ENCODE results near the gene REST.
A peak's percentile ranks its signal among the peaks of the same experiment; 100 is the strongest.
"Not testable (repeated sequence)": the region's sequence is repeated elsewhere in the genome, so short reads cannot be mapped to it uniquely, and the experiment has no call there.

REST gene

DNA sequence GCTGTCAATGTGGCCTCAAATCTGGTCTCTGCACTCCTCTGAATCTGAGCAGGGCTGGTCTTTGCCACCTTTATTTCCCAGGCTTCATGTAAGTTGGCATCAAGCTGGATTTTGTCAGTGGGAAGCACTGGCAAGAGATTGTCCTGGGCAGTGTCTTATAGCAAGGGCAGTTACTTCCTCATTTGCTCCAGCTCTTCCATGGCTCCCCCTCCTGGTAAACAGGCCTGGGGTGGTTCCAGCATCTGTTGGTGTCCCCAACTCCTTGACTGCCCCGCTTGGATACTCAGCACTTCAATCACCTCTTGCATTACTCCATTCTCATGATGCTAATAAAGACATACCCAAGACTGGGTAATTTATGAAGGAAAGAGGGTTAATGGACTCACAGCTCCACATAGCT lies 15.0 kb upstream of the REST start:
- Histone ChIP-seq H3K36me3 (ENCODE audit: insufficient read depth, low read length) (no peaks in the 10 kb centered on the region), H2AFZ (ENCODE audit: low read depth, low read length) (no peak overlapping the region)

GRCh38 chr4:56897842-56898241 lies 9.9 kb upstream of the REST start:
- not testable (repeated sequence) for H3K9me3 ChIP-seq (ENCODE audit: low read length); H3K4me1 ChIP-seq (ENCODE audit: insufficient read depth, low read length); H2AFZ ChIP-seq (ENCODE audit: low read depth, low read length); H3K36me3 ChIP-seq (ENCODE audit: insufficient read depth, low read length); H3K4me3 ChIP-seq (ENCODE audit: low read length); H3K27me3 ChIP-seq (ENCODE audit: insufficient read depth, low read length)

More for the DNA sequence above, 15.0 kb upstream of the REST start:
- H3K4me3 ChIP-seq (ENCODE audit: low read length), result no peak overlapping the region
- H3K27me3 ChIP-seq (ENCODE audit: insufficient read depth, low read length), result no peaks in the 10 kb centered on the region
- no peaks in the 10 kb centered on the region for H3K4me1 ChIP-seq (ENCODE audit: insufficient read depth, low read length)
- H3K9me3 ChIP-seq (ENCODE audit: low read length), result no peaks in the 10 kb centered on the region

DNA sequence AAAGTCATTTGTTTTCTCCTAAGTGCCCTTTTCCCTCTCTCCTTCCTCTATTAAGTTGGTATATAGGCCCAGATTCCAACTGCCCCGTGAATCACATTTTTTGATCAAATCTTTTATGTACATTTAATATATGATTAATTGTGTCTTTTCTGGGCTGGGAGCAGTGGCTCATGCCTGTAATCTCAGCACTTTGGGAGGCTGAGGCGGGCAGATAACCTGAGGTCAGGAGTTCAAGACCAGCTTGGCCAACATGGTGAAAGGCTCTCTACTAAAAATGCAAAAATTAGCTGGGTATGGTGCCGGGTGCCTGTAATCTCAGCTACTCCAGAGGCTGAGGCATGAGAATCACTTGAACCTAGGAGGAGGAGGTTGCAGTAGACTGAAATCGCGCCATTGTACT lies 7.5 kb upstream of the REST start:
- H3K36me3 ChIP-seq (ENCODE audit: insufficient read depth, low read length); H3K4me1 ChIP-seq (ENCODE audit: insufficient read depth, low read length); H2AFZ ChIP-seq (ENCODE audit: low read depth, low read length); H3K9me3 ChIP-seq (ENCODE audit: low read length); H3K27me3 ChIP-seq (ENCODE audit: insufficient read depth, low read length); H3K4me3 ChIP-seq (ENCODE audit: low read length): not testable (repeated sequence)

GRCh38 chr4:56902703-56903102 lies 5.0 kb upstream of the REST start:
- Histone ChIP-seq H3K4me3 (ENCODE audit: low read length) (no peak overlapping the region), H3K36me3 (ENCODE audit: insufficient read depth, low read length) (no peaks in the 10 kb centered on the region), H3K9me3 (ENCODE audit: low read length) (no peaks in the 10 kb centered on the region), H2AFZ (ENCODE audit: low read depth, low read length) (no peak overlapping the region), H3K4me1 (ENCODE audit: insufficient read depth, low read length) (peaks cover 17% of the 10 kb centered on the region), H3K27me3 (ENCODE audit: insufficient read depth, low read length) (no peaks in the 10 kb centered on the region)

- peaks cover 24% of the 10 kb centered on the region for H3K4me1 ChIP-seq (ENCODE audit: insufficient read depth, low read length)
- no peak overlapping the region for H3K4me3 ChIP-seq (ENCODE audit: low read length)
- H3K36me3 ChIP-seq (ENCODE audit: insufficient read depth, low read length), result no peaks in the 10 kb centered on the region
- no peaks in the 10 kb centered on the region for H3K9me3 ChIP-seq (ENCODE audit: low read length)
- no peak overlapping the region for H2AFZ ChIP-seq (ENCODE audit: low read depth, low read length)
- no peaks in the 10 kb centered on the region for H3K27me3 ChIP-seq (ENCODE audit: insufficient read depth, low read length)
Measured at GRCh38 chr4:56905796-56906195, 1.9 kb upstream of the REST start.

DNA sequence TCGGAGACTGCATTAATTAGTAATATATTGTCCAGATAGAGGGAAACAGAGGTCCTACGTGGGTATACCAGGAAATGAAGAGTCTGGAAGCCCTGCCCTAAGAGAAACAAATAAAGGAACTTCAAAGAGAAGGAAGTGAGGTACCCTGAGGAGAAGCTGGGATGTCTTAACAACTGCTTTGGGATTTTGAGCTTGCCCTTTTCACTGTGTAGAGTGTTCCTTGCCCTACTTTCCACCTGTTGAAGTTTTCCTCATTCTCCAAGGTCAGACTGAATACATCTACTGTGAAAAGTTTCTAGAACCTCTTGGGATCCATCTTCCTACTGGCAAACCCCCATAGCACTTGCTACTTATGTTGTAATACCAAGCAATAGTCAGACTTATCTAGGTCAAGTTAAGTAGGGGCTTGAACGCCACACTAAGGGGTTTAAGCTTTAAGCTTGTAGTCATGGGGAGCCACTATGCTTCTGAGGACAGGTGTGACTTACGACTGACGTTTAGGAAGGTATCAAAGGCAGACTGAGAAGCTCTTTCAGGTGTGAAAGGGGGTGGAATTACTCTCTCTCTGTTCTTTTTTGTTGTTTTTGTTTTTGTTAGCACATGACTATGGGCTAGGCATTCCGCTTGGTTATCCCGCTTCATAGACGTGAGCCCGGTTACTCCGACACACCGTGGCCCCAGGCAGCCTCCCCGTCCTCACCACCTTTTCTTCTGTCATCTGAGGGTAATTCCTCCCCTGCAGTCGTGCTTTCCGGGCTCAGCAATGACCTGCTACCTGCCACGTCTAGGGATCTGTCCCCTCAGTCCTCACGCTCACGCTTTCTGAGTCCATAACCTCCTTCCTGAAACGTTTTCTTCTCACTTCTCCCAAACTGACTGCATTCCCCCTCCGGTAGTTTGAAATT lies 959 bp upstream of the REST start:
- Histone ChIP-seq H2AFZ (ENCODE audit: low read depth, low read length) (no peak overlapping the region), H3K9me3 (ENCODE audit: low read length) (no peaks in the 10 kb centered on the region), H3K36me3 (ENCODE audit: insufficient read depth, low read length) (peaks cover 4% of the 10 kb centered on the region), H3K4me3 (ENCODE audit: low read length) (peak overlapping the region; percentile 19), H3K27me3 (ENCODE audit: insufficient read depth, low read length) (no peaks in the 10 kb centered on the region), H3K4me1 (ENCODE audit: insufficient read depth, low read length) (peaks cover 33% of the 10 kb centered on the region)

DNA sequence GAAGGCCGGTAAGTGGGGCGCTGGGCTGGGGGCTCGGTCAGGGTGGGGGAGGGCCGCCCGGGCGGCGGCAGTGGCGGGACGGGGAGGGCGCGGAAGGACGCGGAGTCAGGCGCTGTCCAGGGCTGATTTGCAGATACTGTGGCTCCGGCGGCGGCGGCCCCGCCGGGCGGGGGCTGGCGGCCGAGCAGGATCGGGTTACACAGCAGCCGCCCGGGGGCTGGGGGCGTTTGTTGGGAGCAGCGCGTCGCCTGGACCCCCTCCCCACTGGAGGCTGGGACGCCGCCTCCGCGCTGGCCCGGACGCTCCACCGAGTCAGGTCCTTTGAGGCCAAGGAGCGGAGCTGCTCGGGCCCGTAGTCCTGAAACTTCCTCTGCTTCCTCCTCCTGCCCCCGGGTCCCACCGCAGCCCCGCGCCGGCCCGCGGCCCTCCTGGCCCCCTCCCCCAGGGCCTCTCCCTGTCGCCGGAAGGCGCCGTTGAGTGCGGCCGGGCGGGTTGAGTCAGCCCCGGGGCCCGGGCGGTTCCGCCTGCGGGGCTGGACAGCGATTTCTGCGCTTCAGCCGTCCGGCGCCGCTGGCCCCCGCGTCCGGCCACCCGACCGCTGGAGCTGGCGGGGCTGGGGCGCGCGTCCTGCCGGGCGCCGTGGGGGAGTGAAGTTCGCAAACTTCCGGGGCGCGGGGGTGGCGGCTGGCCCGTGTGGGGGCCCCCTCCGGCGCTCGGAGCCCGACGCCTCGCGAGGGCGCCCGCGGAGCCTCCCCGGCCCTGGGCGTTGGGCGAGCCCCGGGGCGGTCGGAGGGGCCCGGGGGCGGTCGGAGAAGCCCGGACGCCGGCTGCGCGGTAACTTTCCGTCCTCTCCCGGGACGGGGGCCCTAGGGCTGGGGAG lies 746 bp downstream of the REST start:
- Histone ChIP-seq H2AFZ (ENCODE audit: low read depth, low read length) (peak overlapping the region; percentile 75), H3K4me1 (ENCODE audit: insufficient read depth, low read length) (peaks cover 34% of the 10 kb centered on the region), H3K4me3 (ENCODE audit: low read length) (peak overlapping the region; percentile 84), H3K27me3 (ENCODE audit: insufficient read depth, low read length) (no peaks in the 10 kb centered on the region), H3K9me3 (ENCODE audit: low read length) (no peaks in the 10 kb centered on the region), H3K36me3 (ENCODE audit: insufficient read depth, low read length) (peaks cover 9% of the 10 kb centered on the region)

- Histone ChIP-seq H3K9me3 (ENCODE audit: low read length) (no peaks in the 10 kb centered on the region), H2AFZ (ENCODE audit: low read depth, low read length) (no peak overlapping the region), H3K27me3 (ENCODE audit: insufficient read depth, low read length) (no peaks in the 10 kb centered on the region), H3K4me1 (ENCODE audit: insufficient read depth, low read length) (peaks cover 34% of the 10 kb centered on the region), H3K4me3 (ENCODE audit: low read length) (peak overlapping the region; percentile 84), H3K36me3 (ENCODE audit: insufficient read depth, low read length) (peaks cover 15% of the 10 kb centered on the region)
Measured at GRCh38 chr4:56909086-56909894, 1.6 kb downstream of the REST start.

GRCh38 chr4:56910172-56910967 lies 2.7 kb downstream of the REST start:
- peak overlapping the region; percentile 84 for H3K4me3 ChIP-seq (ENCODE audit: low read length)
- H3K27me3 ChIP-seq (ENCODE audit: insufficient read depth, low read length), result no peaks in the 10 kb centered on the region
- peaks cover 19% of the 10 kb centered on the region for H3K36me3 ChIP-seq (ENCODE audit: insufficient read depth, low read length)
- no peaks in the 10 kb centered on the region for H3K9me3 ChIP-seq (ENCODE audit: low read length)
- H3K4me1 ChIP-seq (ENCODE audit: insufficient read depth, low read length), result peaks cover 34% of the 10 kb centered on the region
- no peak overlapping the region for H2AFZ ChIP-seq (ENCODE audit: low read depth, low read length)

DNA sequence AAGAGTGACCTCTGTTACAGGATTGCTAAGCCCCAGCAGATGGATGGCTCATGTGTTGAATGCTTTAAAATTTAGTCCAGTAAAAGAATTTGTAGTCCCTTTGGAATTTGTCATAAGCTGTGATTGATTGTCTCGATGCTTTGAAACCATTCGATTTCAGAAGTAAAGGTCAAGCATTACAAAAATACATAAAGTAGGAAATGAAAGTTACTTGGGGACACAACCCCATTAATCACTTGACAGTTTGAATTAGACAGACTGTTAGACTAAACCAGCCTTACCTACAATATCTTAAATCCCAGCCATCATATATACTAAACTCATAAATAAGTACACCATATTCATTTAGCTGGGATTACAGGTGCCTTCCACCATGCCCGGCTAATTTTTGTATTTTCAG lies 6.6 kb downstream of the REST start:
- Histone ChIP-seq H3K4me3 (ENCODE audit: low read length) (no peak overlapping the region), H2AFZ (ENCODE audit: low read depth, low read length) (no peak overlapping the region), H3K4me1 (ENCODE audit: insufficient read depth, low read length) (peaks cover 17% of the 10 kb centered on the region), H3K9me3 (ENCODE audit: low read length) (peaks cover 2% of the 10 kb centered on the region), H3K27me3 (ENCODE audit: insufficient read depth, low read length) (no peaks in the 10 kb centered on the region), H3K36me3 (ENCODE audit: insufficient read depth, low read length) (peaks cover 36% of the 10 kb centered on the region)

DNA sequence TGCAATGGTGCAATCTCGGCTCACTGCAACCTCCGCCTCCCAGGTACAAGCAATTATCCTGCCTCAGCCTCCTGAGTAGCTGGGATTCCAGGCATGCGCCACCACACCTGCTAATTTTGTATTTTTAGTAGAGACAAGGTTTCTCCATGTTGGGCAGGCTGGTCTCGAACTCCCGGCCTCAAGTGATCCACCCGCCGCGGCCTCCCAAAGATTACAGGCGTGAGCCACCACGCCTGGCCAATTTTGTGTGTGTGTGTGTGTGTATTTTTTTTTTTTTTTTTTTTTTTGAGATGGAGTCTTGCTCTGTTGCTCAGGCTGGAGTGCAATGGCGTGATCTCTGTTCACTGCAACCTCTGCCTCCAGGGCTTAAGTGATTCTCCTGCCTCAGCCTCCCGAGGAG lies 7.3 kb downstream of the REST start:
- H3K36me3 ChIP-seq (ENCODE audit: insufficient read depth, low read length), result peaks cover 41% of the 10 kb centered on the region
- peaks cover 17% of the 10 kb centered on the region for H3K4me1 ChIP-seq (ENCODE audit: insufficient read depth, low read length)
- H3K9me3 ChIP-seq (ENCODE audit: low read length); H3K27me3 ChIP-seq (ENCODE audit: insufficient read depth, low read length); H2AFZ ChIP-seq (ENCODE audit: low read depth, low read length); H3K4me3 ChIP-seq (ENCODE audit: low read length): not testable (repeated sequence)

DNA sequence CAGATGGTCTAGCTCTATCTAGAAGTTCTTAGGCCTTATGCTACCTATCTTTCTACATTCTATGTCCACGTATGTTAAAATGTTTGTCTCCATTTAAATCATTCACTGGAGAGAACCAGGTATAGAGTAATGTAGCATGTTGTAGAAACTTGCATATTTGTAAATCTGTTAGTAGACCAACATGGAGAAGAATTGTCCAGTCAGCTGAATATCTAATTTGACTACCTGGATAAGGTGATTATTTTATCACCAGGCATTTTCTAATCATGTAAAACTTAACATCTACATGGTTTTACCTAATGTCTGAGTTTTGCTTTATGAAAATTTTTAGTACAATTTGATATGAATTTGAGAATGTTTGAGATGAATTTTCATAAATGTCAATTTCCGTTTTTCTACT lies 19.5 kb downstream of the REST start:
- peaks cover 66% of the 10 kb centered on the region for H3K36me3 ChIP-seq (ENCODE audit: insufficient read depth, low read length)
- no peaks in the 10 kb centered on the region for H3K4me1 ChIP-seq (ENCODE audit: insufficient read depth, low read length)
- H2AFZ ChIP-seq (ENCODE audit: low read depth, low read length), result no peak overlapping the region

More for the DNA sequence above, 19.5 kb downstream of the REST start:
- Histone ChIP-seq H3K27me3 (ENCODE audit: insufficient read depth, low read length) (no peaks in the 10 kb centered on the region), H3K9me3 (ENCODE audit: low read length) (no peaks in the 10 kb centered on the region), H3K4me3 (ENCODE audit: low read length) (no peak overlapping the region)
